Suprapubic skin (tissue), 4 donors: Measurements from ENCODE around the gene MCL1.
"Not testable (repeated sequence)": the region's sequence is repeated elsewhere in the genome, so short reads cannot be mapped to it uniquely, and the experiment has no call there.

Experiments used
- EP300 ChIP-seq: sonication (generic); formaldehyde crosslinking; IDR thresholded peaks from one replicate; pipeline ENCODE4 v1.6.1; 2017; ENCODE audit warnings: antibody characterized with exemption
- POLR2AphosphoS5 ChIP-seq, 3 donors: sonication (generic); formaldehyde crosslinking; IDR thresholded peaks; one replicate each; pipeline ENCODE4 v1.6.1; 2017; ENCODE audit warnings: antibody characterized with exemption in 3 of 3

- not testable (repeated sequence) for TF ChIP-seq EP300; POLR2AphosphoS5 (IDR thresholded peaks at IDR 0.05)
These were observed 5.8 kb downstream of the MCL1 start for GRCh38 chr1:150573648-150574071.
